Upper lobe of left lung (tissue), 4 donors: Measurements from ENCODE around the gene DTL.

ENCODE experiments used
- CTCF ChIP-seq, 6 experiments: fragments of 450-650 bp in 4 of 6; fragments of 200-600 bp in 2 of 6; sonication (generic) in 2 of 6; IDR thresholded peaks; one replicate each; pipeline ENCODE4 v1.5.1; 2016 to 2019; ENCODE audit warnings: antibody characterized with exemption in 6 of 6
- POLR2A ChIP-seq, 4 donors: fragments of 450-650 bp; IDR thresholded peaks; one replicate each; pipeline ENCODE4 v1.5.1; 2016 to 2017; ENCODE audit warnings: antibody characterized with exemption in 4 of 4, mild to moderate bottlenecking in 2 of 4
- POLR2AphosphoS5 ChIP-seq, 2 donors: sonication (generic); formaldehyde crosslinking; IDR thresholded peaks; one replicate each; pipeline ENCODE4 v1.5.1; 2017; ENCODE audit warnings: antibody characterized with exemption in 2 of 2

DNA sequence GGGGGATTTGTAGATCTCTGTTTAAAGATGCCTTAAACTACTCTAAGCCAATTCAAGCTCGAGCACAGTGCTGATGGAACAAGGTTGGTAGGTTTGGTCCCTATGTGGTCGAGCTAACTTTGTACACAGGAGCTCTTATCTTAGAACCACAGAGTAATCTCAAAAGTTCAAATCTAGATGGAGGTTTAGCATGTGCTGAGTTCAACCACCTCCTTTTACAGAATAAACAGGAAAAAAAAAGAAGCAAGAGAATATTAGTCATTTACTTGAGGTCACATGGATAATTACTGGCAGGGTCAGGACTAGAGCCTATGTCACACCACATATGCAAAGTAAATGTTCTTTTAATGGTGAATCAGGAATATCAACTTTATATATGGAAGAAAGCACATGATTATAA lies 86.2 kb downstream of the DTL start:
- TF ChIP-seq POLR2AphosphoS5 (IDR thresholded peaks at IDR 0.05) (no peak), CTCF (IDR thresholded peaks at IDR 0.05) (no peak), POLR2A (IDR thresholded peaks at IDR 0.05) (no peak)
